Measurements from ENCODE around the gene HOXD4. TPM values are rescaled to one million over a fixed set of nuclear protein-coding genes. Genes with fewer than 3 reads are reported as not detected.

Gene HOXD4
- total and polyA plus RNA-seq, 3 donors from 2014 or later: 2.7 to 13.3 (median 11.5) TPM

GRCh38 chr2:176103742-176104315, 47.5 kb upstream of the HOXD4 start:
- 26 to 29% methylated on average over 17 of the region's 17 CpGs for WGBS, 2 donors
- no peak for TF ChIP-seq POLR2A (IDR thresholded peaks at IDR 0.05)
- no peak for TF ChIP-seq CTCF (IDR thresholded peaks at IDR 0.05)
- no peak overlapping the region for H3K27ac ChIP-seq
- no peaks in the 10 kb centered on the region for H3K36me3 ChIP-seq (ENCODE audit: low read depth, missing control alignments)
- intact Hi-C loops (cut with DNase I; ENCODE audit: low total_unique reads): no loop called here
- H3K27me3 ChIP-seq: peaks cover under 1% of the 10 kb centered on the region
- no peak for DNase-seq
- no peaks in the 10 kb centered on the region for H3K9me3 ChIP-seq
- no peak overlapping the region for H3K4me3 ChIP-seq
- H3K4me1 ChIP-seq: peaks cover 6% of the 10 kb centered on the region

- Histone ChIP-seq H3K27me3 (no peaks in the 10 kb centered on the region), H3K27ac (no peak overlapping the region), H3K4me1 (peaks cover 6% of the 10 kb centered on the region), H3K9me3 (no peaks in the 10 kb centered on the region), H3K36me3 (ENCODE audit: low read depth, missing control alignments) (no peaks in the 10 kb centered on the region), H3K4me3 (no peak overlapping the region)
- intact Hi-C loops (cut with DNase I; ENCODE audit: low total_unique reads): no loop called here
- WGBS, 2 donors: 10 to 19% methylated on average over 29 to 56 of the region's 56 CpGs
- no peak for DNase-seq
- no peak for TF ChIP-seq CTCF (IDR thresholded peaks at IDR 0.05)
- TF ChIP-seq POLR2A (IDR thresholded peaks at IDR 0.05): no peak
These were observed 46.9 kb upstream of the HOXD4 start for GRCh38 chr2:176104316-176105077.

- H3K27ac ChIP-seq: no peak overlapping the region
- no peak overlapping the region for H3K4me3 ChIP-seq
These were observed 46.1 kb upstream of the HOXD4 start for GRCh38 chr2:176105078-176105729.

GRCh38 chr2:176105730-176106580, 45.4 kb upstream of the HOXD4 start:
- intact Hi-C loops (cut with DNase I; ENCODE audit: low total_unique reads): no loop called here
- Histone ChIP-seq H3K27me3 (no peaks in the 10 kb centered on the region), H3K27ac (no peak overlapping the region), H3K4me3 (no peak overlapping the region), H3K36me3 (ENCODE audit: low read depth, missing control alignments) (no peaks in the 10 kb centered on the region), H3K4me1 (peaks cover 6% of the 10 kb centered on the region), H3K9me3 (no peaks in the 10 kb centered on the region)
- TF ChIP-seq CTCF (IDR thresholded peaks at IDR 0.05) (no peak), POLR2A (IDR thresholded peaks at IDR 0.05) (no peak)
- 30 to 32% methylated on average over 24 to 25 of the region's 25 CpGs for WGBS, 2 donors
- no peak for DNase-seq

More at GRCh38 chr2:176105078-176105729, 46.1 kb upstream of the HOXD4 start:
- Histone ChIP-seq H3K9me3 (no peaks in the 10 kb centered on the region), H3K4me1 (peaks cover 6% of the 10 kb centered on the region), H3K27me3 (no peaks in the 10 kb centered on the region), H3K36me3 (ENCODE audit: low read depth, missing control alignments) (no peaks in the 10 kb centered on the region)
- no peak for DNase-seq
- 30 to 32% methylated on average over 22 to 25 of the region's 25 CpGs for WGBS, 2 donors
- no peak for TF ChIP-seq CTCF (IDR thresholded peaks at IDR 0.05)
- TF ChIP-seq POLR2A (IDR thresholded peaks at IDR 0.05): no peak
- intact Hi-C loops (cut with DNase I; ENCODE audit: low total_unique reads): no loop called here
